Mammary epithelial cell (primary cell): ENCODE data around the gene STRN4.

ENCODE experiments used
- CTCF ChIP-seq, 2 donors: IDR thresholded peaks in 1 of 2; conservative IDR thresholded peaks in 1 of 2; 2 replicates each; pipeline ENCODE4 v1.5.1; 2011 to 2012; ENCODE audit warnings: inconsistent platforms in 2 of 2, low read length in 2 of 2, mild to moderate bottlenecking in 2 of 2, control low read depth in 1 of 2, low read depth in 1 of 2; ENCODE audit not compliant: insufficient read depth in 1 of 2; ENCODE audit errors: extremely low read depth in 1 of 2
- EZH2 ChIP-seq: IDR thresholded peaks from 2 replicates; pipeline ENCODE4 v1.6.1; 2012; ENCODE audit warnings: low read length, inconsistent platforms, borderline replicate concordance

GRCh38 chr19:46731007-46731501, 15.2 kb downstream of the STRN4 start:
- TF ChIP-seq CTCF (conservative IDR thresholded peaks at IDR 0.05 in 1 of 2, IDR thresholded peaks at IDR 0.05 in 1 of 2; ENCODE audit: extremely low read depth in 1 of 2, insufficient read depth in 1 of 2, low read depth in 1 of 2, low read length in 2 of 2): no peak
- TF ChIP-seq EZH2: no peak
